Mononuclear cell (primary cell): ENCODE measurements around the gene DNASE1L1. TPM values are rescaled to one million over a fixed set of nuclear protein-coding genes. Genes with fewer than 3 reads are reported as not detected.

Experiments used
- H3K27me3 ChIP-seq: 2 replicates; pipeline ENCODE4 v1.6.0; 2011; ENCODE audit warnings: low read length, control low read depth; ENCODE audit not compliant: insufficient read depth
- H3K4me1 ChIP-seq: 2 replicates; pipeline ENCODE4 v1.5.1; 2011; ENCODE audit warnings: mild to moderate bottlenecking, low read length, control low read depth; ENCODE audit not compliant: insufficient read depth
- H3K4me3 ChIP-seq: 2 replicates; pipeline ENCODE4 v1.5.1; 2011; ENCODE audit warnings: mild to moderate bottlenecking, low read length, moderate library complexity
- H3K9me3 ChIP-seq: 2 replicates; pipeline ENCODE4 v1.5.1; 2011; ENCODE audit warnings: low read depth, mild to moderate bottlenecking, control low read depth, low read length
- total RNA-seq: library from RNA; depleted of rRNA; stranded (reverse); fragments of >200 nt; gene quantifications from one replicate; pipeline ENCODE4 v1.2.3, GENCODE V29; 2012

Gene DNASE1L1
- total RNA-seq, 1 donor: 30.2 TPM

- Histone ChIP-seq H3K27me3 (no peaks in the 10 kb centered on the region), H3K4me1 (peaks cover 39% of the 10 kb centered on the region), H3K9me3 (no peaks in the 10 kb centered on the region), H3K4me3 (peak within 1 kb of the TSS; percentile 49)
Observed at GRCh38 chrX:154428176-154429171, 19.4 kb upstream of the DNASE1L1 start, which contains the start of gene ATP6AP1. ATP6AP1 (plus strand) TSS chrX:154428677; CDS start chrX:154428693, 16 bp downstream.

DNA sequence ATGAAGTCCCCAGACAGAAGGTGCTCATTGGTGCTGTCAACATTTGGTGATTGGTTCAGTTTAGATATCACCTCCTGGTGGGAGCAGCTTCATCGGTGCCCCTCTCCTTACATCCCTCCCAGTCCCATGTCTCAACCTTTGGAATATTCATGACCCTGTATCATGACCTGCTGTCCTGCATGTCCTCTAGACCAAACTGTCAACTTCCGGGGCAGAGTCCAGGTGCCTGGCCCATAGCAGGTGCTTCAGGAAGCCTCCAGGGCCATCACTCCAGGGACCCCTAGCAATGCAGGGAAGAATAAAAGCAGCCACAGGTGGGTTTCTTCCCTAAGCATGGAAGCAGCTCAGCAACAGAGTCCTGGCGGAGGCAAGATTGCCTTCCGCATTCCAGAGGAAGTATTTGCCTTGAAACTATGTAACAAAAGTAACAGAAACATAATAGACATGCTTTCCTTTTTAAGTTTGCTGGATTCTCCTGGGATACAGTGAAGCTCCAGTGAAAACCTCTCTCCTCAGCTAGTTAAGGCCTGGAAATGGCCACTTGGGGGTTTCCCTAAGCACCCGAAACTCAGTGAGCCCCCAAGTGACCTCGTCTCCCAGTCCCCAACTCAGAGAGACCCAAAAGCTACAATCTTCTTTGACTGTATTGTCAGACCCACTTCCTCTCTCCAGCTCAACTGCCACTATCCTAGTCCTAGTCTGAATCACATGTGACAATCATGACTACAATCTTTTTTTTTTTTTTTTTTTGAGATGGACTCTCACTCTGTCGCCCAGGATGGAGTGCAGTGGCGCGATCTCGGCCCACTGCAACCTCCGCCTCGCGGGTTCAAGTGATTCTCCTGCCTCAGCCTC, 18.1 kb upstream of the DNASE1L1 start:
- peaks cover 39% of the 10 kb centered on the region for H3K4me1 ChIP-seq
- no peaks in the 10 kb centered on the region for H3K9me3 ChIP-seq
- no peaks in the 10 kb centered on the region for H3K27me3 ChIP-seq
- no peak overlapping the region for H3K4me3 ChIP-seq

GRCh38 chrX:154420402-154420756, 11.3 kb upstream of the DNASE1L1 start:
- no peak overlapping the region for H3K4me3 ChIP-seq
- no peaks in the 10 kb centered on the region for H3K9me3 ChIP-seq
- no peaks in the 10 kb centered on the region for H3K27me3 ChIP-seq
- peaks cover 4% of the 10 kb centered on the region for H3K4me1 ChIP-seq

DNA sequence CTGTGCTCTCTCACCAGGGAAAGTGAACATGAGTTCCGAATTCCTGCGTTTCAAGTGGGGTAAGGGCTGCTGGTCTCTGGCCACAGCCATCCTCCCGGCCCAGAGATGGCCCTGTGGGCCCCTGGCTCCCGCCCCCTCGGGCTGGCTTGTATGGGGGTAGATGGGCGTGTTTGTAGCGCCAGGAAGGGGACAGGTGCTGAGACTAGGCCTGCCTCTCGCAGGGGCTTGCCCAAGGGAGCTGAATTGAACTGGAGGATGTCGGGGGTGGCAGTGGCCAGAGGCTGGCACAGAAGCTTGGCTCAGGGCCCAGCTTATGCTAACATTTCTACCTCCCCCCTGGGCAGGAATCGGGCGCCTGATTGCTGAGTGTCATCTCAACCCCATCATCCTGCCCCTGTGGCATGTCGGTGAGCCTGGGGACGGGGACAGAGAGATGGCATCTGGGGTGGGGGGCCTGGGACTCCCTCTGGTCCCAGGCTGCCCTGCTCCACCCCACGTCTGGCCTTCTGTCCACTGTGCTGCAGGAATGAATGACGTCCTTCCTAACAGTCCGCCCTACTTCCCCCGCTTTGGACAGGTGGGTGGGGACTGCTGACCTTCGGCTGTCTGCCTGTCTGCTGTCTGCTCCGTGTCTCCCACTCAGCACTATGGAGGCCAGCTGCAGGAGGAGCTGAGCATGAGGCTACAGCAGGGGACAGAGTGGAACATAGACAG, 10.8 kb upstream of the DNASE1L1 start:
- no peaks in the 10 kb centered on the region for H3K9me3 ChIP-seq
- H3K4me1 ChIP-seq: peaks cover 4% of the 10 kb centered on the region
- no peak overlapping the region for H3K4me3 ChIP-seq
- no peaks in the 10 kb centered on the region for H3K27me3 ChIP-seq

DNA sequence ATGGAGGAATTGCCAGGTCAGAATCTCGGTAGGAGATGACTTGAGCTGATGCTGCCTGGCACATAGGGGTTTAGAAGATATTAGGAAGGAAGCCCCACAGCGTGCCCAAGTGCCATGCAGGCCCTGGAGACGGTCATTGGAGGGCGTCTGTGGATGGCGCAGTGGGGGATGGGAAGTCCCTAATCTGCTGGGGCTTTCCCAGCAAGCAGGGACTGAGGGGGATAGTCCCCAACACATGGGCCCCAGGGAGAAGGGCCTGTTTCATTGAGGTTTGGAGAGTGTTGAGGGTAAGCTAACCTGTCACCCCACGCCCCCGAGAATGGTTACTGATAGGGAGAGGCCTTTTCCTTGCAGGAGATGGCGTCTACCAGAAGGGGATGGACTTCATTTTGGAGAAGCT, 10.1 kb upstream of the DNASE1L1 start:
- Histone ChIP-seq H3K4me1 (peaks cover 2% of the 10 kb centered on the region), H3K27me3 (no peaks in the 10 kb centered on the region), H3K9me3 (no peaks in the 10 kb centered on the region), H3K4me3 (no peak overlapping the region)

DNA sequence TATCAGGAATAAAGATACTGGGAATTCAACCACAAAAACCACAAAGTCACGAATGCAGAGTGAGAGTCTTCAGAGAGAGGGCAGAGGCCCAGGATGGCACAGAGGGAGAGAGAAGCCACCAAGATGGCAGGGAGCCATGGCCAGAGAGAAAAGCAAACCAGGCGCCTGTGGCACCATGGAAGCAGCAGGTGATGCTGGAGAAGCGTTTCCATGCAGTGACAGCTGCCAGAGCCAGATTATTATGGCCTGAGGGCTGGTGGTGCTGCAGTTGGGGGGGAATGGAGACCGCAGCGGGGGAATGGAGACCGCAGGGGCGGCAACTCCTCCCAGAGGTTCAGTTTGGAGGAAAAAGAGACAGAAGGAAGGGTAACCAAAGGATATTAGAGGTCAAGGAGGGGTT, 8.1 kb upstream of the DNASE1L1 start:
- Histone ChIP-seq H3K4me1 (peaks cover 13% of the 10 kb centered on the region), H3K27me3 (no peaks in the 10 kb centered on the region), H3K4me3 (no peak overlapping the region), H3K9me3 (no peaks in the 10 kb centered on the region)

DNA sequence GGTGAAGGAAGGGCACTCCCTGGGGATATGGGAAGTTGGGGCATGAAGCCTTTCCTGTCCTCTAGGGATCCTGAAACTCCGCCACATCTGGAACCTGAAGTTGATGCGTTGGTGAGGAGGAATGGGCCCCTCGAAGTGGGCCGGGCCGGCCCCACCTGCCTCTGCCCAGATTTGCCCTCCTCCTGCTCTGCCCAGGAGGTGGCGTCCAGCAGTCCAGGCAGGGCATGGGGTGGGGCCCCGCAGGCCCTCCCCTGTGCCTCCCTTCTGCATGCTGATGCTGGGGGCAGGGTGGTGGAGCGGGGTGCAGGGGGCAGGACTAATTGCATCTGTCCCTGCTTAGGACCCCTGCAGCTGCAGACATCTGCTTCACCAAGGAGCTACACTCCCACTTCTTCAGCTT, 4.1 kb upstream of the DNASE1L1 start:
- Histone ChIP-seq H3K4me1 (peaks cover 26% of the 10 kb centered on the region), H3K27me3 (no peaks in the 10 kb centered on the region), H3K4me3 (no peak overlapping the region), H3K9me3 (no peaks in the 10 kb centered on the region)

DNA sequence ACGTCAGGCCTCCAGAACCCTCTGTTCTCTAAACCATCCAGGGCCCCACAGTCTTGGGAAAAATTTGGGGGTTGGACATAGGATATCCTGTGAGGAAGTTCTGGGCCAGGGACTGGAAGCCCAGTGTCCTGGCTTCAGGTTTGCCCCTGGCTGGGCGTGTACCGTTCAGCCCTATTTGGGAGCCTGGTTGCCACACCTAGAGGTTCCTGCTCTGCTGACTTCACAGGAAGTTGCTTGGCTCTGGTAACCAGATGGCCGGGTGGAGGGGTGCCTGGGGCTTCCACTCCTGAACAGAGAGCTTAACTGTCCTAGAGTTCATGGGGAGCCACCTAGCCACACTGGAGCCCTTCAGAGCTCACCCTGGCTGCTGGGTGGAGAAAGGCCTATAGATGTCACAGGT, 3.4 kb upstream of the DNASE1L1 start:
- H3K27me3 ChIP-seq: no peaks in the 10 kb centered on the region
- peak overlapping the region; percentile 59 for H3K4me3 ChIP-seq
- peaks cover 31% of the 10 kb centered on the region for H3K4me1 ChIP-seq
- no peaks in the 10 kb centered on the region for H3K9me3 ChIP-seq

- H3K4me1 ChIP-seq: peaks cover 31% of the 10 kb centered on the region
- H3K27me3 ChIP-seq: no peaks in the 10 kb centered on the region
- no peaks in the 10 kb centered on the region for H3K9me3 ChIP-seq
- peak overlapping the region; percentile 59 for H3K4me3 ChIP-seq
Observed at GRCh38 chrX:154411981-154412340, 2.9 kb upstream of the DNASE1L1 start.

DNA sequence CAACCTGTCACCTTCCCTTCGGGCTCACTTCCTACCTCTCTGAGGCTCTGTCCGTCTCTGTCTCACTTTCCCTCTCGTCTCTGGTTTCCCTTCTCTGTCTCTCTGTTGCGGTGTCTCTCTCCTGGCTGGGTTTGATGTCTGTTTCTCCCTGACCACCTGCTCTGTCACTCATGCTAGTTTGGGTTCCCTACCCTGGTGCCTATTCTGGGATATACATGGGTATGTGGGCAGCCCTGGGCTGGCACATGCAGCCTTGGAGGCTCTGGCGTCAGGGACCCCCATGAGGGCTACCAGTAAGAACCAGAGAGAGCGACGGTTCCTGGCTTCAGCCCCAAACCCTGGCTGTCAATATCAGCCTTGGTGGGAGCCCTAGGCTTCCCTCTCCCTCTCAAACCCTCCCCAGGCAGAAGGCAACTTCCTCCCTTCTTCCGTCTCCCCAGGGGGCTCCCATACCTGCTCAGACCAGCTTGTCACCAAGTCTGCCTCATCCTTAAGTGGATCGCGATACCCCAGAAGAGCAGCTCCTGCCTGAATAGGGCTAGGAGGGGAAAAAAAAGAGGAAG, 314 bp downstream of the DNASE1L1 start:
- Histone ChIP-seq H3K4me1 (peaks cover 31% of the 10 kb centered on the region), H3K27me3 (no peaks in the 10 kb centered on the region), H3K9me3 (no peaks in the 10 kb centered on the region), H3K4me3 (peak overlapping the region; percentile 38)

DNA sequence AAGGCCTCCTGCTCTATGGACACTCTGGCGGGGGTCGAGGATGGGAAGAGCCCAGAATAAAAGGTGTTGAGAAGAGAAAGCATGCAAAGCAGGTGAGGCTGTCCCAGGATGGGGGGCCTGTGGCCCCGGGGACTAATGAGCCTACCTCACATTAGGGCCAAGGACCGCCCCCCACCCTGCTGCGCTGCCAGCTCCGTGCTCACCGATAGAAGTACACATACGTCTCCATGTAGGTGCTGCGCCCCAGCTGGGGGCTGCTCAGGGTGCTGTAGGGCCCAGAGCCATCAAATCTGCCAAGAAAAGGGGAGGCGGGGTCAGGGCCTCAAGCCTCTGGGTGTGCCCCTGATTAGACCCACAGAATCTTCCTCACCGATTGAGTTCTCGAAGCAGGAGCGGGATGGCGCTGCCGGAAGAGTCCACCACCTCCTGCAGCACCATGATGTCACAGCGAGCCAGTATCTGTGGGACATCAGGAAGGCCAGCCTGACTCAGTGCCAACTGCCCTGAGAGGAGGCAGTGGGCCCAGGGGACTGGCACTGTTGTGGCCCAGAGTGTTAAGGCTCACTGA, 4.3 kb downstream of the DNASE1L1 start:
- Histone ChIP-seq H3K4me3 (no peak overlapping the region), H3K4me1 (peaks cover 17% of the 10 kb centered on the region), H3K9me3 (no peaks in the 10 kb centered on the region), H3K27me3 (no peaks in the 10 kb centered on the region)

DNA sequence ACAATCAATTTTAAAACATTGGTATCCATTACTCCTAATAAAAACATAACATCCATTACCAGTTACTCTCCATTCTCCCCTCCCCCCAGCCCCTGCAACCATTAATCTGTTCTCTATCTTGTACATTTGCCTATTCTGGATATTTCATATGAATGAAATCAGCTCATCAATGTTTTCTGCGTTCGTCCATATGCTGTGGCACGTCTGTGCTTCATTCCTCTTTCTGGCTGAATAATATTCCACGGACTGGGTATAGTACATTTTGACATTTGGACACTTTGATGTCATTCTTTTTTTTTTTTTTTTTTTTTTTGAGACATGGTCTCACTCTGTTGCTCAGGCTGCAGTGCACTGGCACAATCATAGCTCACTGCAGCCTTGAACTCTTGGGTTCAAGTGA, 5.2 kb downstream of the DNASE1L1 start:
- Histone ChIP-seq H3K9me3 (no peaks in the 10 kb centered on the region), H3K4me3 (no peak overlapping the region), H3K27me3 (no peaks in the 10 kb centered on the region), H3K4me1 (peaks cover 22% of the 10 kb centered on the region)

GRCh38 chrX:154403192-154403591, 5.9 kb downstream of the DNASE1L1 start:
- Histone ChIP-seq H3K27me3 (no peaks in the 10 kb centered on the region), H3K9me3 (no peaks in the 10 kb centered on the region), H3K4me1 (peaks cover 21% of the 10 kb centered on the region), H3K4me3 (no peak overlapping the region)

DNA sequence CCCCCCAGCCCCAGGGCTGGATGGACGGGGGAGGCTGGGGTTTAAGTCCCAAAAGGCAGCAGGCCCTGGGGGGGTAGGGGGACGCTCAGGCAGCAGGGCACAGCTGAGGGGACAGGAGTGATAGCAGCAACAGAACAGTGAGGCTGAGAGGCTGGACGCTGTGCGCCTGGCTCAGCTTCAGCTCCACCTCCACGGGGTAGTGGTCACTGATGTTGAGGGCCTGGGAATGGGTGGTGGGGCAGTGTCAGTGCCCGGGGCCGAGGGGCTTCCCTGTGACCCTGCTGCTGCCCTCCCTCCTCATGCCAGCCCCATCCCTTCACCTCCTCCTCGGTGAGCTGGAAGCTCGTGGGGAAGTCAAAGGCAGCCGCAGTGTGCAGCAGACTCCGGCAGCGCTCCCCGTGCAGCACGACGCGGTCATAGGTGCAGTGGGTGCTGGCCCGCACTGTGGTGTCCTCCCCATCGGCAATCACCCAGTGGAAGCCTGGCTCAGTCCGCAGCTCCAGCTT, 6.4 kb downstream of the DNASE1L1 start:
- Histone ChIP-seq H3K9me3 (no peaks in the 10 kb centered on the region), H3K27me3 (no peaks in the 10 kb centered on the region), H3K4me1 (peaks cover 16% of the 10 kb centered on the region), H3K4me3 (no peak overlapping the region)
